HG03196 (cell line): ENCODE data around the gene PIK3CD.
"Not testable (repeated sequence)": the region's sequence is repeated elsewhere in the genome, so short reads cannot be mapped to it uniquely, and the experiment has no call there.

ENCODE experiments used
- ATAC-seq: cut with Tn5 transposase; IDR thresholded peaks from one replicate; pipeline ENCODE4 v1.9.1; 2021; ENCODE audit not compliant: unreplicated experiment

The PIK3CD gene

DNA sequence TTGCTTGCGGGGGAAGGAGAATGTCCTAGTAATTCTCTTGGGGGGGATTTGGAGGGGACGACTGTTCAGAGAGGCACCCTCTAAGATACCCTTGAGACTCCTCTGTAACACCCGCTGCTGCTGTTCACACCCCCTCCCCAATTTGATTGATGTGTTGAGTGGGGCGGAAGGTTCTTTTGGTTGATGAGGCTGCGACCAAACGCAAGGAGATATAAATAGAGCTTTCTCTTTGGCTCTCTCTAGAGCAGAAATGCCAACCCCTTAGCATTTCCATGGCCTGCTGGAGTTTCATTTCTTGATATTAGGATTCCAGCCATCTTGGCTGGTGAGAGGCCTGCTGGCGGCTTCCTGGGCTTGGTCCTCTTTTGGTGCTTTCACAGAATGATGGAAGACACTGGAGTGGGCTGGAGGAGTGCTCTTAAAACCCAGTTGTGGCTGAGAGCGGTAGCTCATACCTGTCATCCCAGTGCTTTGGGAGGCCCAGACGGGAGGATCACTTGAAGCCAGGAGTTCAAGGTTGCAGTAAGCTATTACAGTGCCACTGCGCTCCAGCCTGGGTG, 2.0 kb downstream of the PIK3CD start:
- ATAC-seq, result no peak

DNA sequence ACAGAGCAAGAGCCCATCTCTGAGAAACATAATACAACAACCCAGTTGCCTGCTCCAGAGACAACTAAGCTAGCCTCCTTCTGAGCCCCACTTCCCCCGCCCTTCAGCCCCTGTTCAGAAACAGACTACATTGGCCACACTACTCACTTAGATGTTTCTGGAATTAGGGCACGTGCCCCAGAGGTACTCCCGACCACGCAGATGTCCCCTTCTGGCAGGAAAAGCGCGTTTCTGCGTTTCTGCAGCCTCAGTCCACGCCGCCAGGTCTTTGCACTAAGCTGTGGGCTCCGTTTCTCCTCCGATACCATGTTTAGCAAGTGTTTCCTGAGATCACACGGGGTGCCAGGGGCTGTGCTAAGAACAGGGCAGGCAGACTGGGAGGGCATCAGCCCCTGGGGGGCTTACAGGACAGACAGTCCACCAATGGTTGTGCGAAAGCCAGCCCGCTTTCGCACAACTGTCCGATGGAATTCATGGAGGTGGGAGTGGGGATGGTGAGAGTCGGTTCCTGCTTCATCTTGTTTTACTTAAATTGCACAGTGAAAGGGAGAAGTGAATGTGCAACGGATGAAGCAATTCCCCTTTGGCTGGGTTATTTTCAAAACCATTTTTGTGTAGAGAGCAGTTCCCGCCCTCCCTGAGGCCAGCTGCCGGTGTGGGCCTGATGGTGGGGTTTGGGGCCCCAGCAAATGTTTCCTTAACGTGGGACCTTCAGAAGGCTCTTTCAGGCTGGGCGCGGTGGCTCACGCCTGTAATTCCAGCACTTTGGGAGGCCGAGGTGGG, 2.7 kb downstream of the PIK3CD start:
- no peak for ATAC-seq

DNA sequence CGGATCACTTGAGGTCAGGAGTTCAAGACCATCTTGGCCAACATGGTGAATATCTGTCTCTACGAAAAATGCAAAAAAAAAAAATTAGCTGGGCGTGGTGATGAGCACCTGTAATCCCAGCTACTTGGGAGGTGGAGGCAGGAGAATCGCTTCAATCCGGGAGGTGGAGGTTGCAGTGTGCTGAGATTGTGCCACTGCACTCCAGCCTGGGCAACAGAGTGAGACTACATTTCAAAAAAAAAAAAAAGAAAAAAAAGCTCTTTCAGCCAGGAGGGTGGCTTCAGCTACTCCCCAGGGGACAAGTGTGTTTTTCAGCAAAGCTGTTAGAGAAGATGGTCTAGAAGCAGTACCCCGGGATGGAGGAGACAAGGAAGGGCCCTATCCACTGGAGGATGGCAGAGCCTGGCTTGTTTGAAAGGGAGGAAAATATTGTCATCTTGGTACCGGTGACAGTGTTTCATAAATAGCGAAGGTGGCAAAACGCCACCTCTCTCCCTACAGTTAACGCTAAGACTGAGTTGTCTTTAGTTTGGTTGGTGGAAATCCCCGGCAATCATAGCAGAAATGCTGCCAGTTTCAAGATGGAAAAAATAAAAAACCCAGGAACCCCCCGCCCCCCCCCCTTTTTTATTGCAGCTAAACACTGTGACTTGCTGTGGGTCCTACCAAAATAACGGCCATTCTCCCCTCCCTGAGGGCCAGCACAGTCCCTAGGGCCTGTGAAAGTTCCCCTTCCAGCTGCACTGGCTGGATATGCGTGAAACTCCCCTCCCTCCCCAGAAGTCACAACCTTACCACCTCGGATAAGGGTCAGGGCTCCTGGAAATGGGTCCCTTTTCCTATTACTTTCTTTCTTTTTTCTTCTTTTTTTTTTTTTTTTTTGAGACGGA, 3.5 kb downstream of the PIK3CD start:
- no peak for ATAC-seq

DNA sequence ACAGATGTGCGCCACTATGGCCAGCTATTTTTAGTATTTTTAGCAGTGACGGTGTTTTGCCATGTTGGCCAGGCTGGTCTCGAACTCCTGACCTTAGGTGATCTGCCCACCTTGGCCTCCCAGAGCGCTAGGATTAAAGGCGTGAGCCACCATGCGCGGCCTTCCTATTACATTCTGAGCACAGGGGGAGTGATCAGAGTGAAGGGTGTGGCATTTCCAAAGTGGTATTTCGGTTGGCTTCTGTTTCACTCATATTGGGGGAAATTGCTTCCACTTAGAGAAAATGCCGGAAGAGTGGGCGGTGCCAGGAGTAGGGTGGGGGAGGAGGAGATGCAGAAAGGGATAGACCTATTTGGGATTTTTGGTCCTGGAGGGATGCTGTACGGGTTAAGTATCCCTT, 4.3 kb downstream of the PIK3CD start:
- ATAC-seq, result no peak

DNA sequence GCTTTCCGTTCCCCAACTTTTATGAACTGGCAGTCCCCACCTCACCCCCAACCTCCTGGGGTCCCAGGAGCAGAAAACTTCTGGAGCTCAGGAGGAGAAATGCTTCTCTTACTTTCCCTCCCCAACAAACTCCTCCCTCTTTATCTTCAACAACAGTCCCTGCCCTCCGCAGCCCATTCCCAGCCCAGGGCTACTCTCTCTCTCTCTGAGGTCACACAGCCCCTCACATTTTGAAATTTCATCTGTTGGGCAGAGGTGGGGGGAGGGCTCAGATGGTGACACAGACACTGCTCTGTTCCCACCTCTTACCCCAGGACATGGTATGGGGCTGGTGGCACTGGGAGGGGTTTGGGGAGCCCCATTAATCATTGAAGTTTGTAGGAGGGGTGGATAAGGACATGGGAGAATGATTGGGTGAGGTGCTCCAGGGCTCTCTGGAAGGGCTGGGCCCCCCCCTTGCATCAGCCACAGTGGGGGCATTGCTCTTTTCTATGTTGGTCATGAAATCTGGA, 6.0 kb downstream of the PIK3CD start:
- no peak for ATAC-seq

DNA sequence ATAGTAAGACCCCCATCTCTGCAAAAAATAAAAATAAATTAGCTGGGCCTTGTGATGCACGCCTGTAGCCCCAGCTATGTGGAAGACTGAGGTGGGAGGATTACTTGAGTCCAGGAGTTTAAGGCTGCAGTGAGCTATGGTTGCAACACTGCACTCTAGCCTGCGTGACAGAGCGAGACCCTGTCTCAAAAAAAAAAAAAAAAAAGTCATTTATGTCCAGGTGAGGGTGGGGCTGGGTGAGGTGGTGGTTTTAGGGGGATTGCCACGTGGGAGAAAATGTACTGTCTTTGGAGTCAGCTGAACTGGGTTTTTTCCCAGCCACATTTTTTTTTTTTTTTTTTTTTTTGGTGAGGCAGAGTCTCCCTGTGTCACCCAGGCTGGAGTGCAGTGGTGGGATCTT, 6.7 kb downstream of the PIK3CD start:
- ATAC-seq, result no peak

DNA sequence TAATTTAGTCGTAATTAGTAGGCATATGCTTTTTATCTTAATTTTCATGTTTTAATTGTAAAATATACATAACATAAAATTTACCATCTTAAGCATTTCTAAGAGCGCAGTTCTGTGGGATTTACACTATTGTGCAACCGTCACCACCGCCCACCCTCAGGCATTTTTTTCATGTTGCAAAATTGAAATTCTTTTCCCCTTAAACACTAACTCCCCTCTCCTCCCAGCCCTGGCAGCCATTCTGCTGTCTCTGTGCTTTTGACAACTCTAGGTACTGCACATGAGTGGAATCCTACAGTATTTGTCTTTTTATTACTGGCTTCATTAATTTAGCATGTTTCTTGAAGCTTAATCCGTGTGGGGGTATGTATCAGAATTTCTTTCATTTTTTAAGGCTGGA, 7.8 kb downstream of the PIK3CD start:
- no peak for ATAC-seq

DNA sequence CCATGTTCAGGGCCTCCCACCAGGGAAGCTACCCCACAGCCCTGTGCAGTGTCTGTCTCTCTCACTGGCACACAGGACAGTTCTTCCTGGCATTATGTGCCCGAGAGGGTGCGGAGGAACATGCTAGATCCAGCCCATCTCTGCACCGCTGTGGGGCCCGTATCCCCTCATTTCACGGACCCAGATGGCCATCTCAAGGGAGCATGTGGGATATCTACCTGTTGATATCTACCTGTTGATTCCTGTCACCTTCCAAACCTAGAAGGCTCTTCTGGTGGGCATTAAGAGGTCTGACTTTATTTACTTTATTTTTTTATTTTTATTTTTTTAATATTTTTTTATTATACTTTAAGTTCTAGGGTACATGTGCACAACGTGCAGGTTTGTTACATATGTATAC, 11.7 kb downstream of the PIK3CD start:
- ATAC-seq, result no peak

DNA sequence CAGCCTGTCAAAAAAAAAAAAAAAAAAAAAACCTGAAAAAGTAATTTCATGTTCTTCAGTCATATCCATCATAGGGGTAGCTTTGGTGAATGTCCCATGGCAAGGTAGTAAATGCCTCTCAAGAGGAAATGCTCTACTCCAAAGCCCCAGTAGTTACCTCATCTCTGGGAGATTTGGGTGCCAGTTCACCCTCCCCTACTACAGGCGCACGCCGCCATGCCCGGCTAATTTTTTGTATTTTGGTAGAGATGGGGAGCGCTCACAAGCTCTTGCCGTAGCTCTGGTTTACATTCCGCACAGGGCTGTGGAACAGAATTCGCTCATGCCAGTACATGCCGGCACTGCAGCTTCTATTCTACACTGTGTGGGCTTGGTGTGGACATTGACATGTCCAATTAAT, 13.7 kb downstream of the PIK3CD start:
- no peak for ATAC-seq

DNA sequence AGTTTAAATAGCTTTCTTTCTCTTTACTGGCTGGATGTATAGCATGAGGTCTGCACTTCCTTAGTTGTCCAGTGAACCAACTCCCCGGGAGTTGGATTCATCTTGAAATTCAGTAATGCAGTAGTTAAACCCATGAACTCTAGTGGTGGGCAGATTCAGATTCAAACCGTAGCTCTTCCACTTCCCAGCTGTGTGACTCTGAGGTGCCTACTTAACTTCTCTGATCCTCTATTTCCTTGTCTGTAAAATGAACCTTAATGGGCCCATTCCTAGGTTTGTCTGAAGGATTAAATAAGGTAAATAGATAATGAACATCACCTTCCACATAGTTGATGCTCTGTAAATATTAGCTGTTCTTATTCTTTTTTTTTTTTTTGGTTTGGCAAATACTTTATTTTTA, 16.5 kb downstream of the PIK3CD start:
- no peak for ATAC-seq

DNA sequence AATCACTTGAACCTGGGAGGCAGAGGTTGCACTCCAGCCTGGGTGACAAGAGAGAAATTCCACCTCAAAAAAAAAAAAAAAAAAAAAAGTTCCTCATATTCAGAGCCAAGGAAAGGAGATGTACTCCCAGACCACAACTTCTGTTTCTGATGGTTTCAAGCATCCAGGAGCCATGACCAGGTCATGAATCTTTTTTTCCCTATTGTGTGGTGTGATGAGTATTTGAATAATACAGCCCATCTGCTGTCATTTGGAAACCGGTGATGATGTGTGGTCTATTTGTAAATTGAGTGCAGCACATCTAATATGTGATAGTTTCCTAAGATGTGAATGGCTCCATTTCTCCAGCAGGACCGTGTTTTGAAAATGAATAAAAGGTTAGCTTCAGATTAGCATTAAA, 18.6 kb downstream of the PIK3CD start:
- ATAC-seq, result no peak

DNA sequence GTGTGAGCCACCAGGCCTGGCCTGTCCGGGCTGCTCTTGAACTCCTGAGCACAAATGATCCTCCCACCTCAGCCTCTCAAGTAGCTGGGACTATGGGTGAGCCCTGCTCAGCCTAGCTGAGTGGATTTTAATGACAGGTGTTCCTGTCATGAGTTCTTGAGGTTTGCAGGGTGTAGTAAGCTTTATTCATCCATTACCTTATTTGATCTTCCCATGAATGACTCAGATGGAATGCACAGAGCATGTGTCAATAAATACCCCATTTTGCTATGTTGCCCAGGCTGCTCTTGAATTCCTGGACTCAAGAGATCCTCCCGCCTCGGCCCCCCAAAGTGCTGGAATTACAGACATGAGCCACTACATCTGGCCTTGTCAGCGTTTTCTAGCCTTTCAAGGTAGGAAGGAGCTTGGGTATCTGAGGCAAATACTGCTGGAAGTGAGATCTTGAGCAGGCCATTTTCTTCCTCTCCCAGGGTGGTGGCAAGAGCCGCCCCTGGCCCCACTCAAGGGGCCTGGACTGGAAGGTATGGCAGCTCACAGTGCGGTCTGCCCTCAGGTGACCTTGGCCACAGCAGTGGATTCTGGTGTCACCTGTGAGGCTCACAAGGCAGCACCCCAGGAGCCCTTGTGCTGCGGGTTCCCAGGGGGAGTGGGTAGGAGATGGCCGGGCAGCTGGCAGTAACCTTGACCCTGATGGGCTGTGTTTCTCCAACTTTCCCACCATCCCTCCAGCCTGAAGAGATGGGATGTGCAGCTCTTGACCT, 20.0 kb downstream of the PIK3CD start:
- no peak for ATAC-seq

DNA sequence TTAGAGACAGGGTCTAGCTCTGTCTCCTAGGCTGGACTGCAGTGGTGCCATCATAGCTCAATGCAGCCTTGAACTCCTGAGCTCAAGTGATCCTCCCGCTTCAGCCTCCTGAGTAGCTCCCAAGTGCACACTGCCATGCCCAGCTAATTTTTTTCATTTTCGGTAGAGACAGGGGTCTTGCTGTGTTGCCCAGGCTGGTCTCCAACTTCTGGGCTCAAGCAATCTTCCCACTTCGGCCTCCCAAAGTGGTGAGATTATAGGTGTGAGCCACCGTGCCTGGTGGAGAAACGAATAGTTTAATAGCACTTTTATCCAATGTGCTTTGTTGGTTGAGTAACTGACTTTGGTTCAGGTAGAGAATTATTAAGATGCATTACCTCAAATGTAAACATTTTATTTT, 20.9 kb downstream of the PIK3CD start:
- no peak for ATAC-seq

DNA sequence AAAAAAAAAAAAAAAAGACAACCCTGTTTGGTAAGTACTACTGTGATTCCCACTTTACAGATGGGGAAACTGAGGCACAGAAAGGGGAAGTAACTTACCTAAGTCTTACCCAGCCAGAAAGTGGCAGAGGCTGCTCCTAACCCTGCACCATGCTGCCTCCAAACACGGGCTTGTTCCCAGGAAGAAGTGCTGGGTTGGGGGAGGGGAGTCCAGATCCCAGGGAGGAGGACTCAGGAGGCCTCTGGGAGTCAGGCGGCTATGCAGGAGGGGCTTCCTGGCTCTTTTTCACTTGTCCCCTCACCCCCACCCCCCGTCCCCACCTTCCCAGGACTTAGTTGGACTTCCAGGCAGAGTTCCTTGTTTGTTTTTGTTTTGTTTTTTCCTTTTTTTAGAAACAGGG, 23.9 kb downstream of the PIK3CD start:
- no peak for ATAC-seq

DNA sequence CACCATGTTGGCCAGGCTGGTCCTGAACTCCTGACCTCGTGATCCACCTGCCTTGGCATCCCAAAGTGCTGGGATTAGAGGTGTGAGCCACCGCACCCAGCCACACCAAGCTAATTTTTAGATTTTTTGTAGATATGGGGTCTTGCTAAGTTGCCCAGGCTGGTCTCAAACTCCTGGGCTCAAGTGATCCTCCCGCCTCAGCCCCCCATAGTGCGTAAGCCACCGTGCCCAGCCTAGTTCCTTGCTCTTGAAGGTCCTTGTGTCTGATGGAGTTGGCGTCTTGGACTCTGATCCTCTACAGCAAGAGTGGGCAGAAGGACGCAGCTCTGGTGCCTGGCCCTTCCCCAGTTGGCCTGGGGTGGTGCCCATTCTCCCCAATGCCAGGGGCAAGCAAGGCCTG, 24.6 kb downstream of the PIK3CD start:
- ATAC-seq, result not testable (repeated sequence)

DNA sequence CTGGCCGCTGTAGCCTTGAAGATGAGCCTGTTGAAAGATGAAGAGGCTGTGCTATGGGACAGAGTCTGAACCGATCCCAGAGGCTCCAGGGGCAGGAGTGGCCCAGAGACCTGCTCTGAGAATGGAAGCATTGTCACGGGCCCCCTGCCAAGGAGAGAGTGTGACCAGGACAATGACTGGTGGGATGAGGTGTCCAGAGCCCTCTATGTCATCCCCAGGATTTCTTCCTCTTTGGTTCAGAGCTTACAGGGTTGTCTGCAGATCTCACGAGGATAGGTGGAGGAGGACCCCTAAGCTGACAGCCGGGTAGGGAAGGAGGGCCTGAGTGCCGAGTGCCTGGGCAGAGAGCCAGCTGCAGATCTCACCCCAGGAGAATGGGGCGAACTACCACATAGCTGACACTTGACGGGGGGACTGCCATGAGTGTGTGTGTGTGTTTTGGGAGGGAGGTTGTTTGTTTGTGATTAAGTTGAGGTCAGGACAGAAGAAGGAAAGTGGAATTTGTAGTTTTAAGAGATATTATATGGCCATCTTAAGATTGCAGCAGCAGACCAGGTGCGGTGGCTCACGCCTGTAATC, 25.4 kb downstream of the PIK3CD start:
- no peak for ATAC-seq

DNA sequence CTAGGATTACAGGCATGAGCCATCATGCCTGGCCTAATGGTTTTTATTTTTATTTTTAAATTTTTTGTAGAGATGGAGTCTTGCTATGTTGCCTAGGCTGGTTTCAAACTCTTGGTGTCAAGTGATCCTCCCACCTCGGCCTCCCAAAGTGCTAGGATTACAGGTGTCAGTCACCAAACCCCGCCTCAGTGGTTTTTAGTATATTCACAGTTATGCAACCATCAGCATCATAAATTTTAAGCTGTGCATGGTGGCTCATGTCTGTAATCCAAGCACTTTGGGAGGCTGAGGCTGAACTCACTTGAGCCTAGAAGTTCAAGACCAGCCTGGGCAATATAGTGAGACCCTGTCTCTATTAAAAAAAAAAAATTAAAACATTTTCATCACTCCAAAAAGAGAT, 28.6 kb downstream of the PIK3CD start:
- ATAC-seq, result no peak

DNA sequence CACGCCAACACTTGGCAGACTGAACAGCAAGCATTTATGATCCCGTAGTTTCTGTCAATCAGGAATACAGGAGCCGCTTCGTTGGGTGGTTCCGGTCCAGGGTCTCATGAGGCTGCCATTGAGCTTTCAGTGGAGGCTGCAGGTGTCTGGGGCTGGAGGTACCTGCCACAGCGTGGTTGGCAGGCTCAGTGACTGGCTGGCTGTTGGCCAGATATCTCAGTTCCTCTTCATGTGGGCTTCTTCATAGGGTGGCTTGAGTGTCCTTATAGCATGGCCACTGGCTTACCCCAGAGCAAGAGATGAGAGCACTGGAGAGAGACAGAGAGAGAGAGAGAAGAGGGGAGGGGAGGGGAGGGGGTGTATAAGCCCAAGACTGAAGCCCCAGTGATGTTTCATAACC, 29.3 kb downstream of the PIK3CD start:
- no peak for ATAC-seq

DNA sequence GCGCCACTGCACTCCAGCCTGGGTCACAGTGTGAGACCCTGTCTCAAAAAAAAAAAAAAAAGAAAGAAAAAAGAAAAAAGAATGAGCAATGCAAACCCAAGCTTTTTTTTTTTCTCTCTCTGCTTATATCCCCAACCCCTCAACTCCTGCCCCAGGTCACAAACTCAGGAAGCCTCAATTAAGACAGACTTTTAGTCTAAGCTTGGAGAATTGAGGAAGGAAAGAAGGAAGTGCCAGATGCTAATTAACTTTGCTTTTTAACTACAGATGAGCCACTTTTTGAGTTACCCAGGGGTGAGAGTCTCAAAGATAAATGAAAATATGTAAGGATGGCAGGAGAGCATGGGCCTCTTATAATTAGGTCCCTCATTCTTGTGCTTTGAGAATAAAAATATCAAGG, 33.3 kb downstream of the PIK3CD start:
- no peak for ATAC-seq

DNA sequence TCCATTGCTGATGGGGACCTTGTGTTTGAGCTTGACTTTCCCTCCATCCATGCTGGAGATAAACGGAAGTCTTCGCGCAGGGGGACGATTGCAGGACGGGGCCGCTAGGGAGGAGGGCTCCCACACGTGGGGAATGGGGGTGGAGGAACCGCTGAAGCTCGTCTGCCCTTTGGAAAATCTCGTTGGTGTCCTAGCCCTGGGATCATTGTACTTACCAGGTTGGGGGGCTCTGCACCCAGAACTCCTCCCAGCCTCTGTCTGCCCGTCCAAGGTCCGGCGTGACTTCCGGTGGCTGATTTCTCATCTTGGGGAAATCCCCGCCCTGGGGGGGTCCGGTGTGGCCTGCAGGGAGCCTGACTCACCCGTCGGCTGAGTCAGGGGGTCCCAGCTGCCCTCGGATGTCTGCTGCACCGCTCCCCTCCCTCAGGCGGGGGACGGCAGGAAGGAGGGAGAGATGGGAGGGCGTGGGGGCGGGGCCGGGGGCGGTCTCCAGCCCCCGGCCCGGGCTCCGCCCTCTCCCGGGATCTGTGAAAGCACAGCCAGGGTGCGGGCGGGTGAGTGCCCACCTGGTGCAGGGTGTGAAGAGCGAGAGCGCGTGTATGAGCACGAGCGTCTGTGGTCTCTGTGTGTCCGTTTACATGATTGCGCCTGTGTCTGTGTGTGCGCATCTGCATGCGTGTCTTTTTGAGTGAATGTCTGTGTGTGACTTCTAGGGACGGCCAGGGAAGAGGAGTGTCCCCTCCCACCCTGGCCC, 35.8 kb downstream of the PIK3CD start:
- peak; percentile 35 for ATAC-seq
